ENCODE data around the gene ACAP2.

DNA sequence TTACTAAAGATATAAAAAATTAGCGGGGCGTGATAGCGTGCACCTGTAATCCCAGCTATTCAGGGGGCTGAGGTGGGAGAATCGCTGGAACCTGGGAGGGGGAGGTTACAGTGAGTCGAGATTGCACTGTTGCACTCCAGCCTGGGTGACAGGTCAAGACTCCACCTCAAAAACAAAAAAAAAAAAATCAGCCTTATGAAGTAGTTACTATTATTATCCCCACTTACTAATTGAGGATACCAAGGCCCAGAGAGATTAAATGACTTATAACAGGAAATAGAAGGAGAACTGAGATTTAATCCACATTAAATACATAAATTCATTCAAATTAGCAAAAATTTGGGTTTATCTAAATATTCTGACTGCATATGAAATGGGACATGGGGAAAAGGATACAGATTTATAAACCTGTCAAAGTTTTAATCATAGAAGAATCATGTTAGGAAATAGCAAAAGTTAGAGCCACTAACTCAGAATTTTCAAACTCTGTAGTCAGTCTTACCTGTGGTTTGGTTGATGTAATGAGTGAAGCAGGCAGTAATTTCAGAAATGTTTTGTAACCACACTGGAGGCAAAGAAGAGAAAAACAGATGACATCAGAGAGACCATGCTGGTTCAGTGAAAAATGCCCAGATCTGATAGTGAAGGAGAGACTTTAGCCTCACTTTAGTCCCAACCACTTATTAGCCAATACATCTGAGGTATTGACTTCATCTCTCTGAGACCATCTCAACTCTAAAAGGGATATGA lies 25.0 kb upstream of the ACAP2 start:
- TF ChIP-seq, protein P1, sequence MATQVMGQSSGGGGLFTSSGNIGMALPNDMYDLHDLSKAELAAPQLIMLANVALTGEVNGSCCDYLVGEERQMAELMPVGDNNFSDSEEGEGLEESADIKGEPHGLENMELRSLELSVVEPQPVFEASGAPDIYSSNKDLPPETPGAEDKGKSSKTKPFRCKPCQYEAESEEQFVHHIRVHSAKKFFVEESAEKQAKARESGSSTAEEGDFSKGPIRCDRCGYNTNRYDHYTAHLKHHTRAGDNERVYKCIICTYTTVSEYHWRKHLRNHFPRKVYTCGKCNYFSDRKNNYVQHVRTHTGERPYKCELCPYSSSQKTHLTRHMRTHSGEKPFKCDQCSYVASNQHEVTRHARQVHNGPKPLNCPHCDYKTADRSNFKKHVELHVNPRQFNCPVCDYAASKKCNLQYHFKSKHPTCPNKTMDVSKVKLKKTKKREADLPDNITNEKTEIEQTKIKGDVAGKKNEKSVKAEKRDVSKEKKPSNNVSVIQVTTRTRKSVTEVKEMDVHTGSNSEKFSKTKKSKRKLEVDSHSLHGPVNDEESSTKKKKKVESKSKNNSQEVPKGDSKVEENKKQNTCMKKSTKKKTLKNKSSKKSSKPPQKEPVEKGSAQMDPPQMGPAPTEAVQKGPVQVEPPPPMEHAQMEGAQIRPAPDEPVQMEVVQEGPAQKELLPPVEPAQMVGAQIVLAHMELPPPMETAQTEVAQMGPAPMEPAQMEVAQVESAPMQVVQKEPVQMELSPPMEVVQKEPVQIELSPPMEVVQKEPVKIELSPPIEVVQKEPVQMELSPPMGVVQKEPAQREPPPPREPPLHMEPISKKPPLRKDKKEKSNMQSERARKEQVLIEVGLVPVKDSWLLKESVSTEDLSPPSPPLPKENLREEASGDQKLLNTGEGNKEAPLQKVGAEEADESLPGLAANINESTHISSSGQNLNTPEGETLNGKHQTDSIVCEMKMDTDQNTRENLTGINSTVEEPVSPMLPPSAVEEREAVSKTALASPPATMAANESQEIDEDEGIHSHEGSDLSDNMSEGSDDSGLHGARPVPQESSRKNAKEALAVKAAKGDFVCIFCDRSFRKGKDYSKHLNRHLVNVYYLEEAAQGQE (IDR thresholded peaks at IDR 0.05): no peak
- TF ChIP-seq, protein P2, sequence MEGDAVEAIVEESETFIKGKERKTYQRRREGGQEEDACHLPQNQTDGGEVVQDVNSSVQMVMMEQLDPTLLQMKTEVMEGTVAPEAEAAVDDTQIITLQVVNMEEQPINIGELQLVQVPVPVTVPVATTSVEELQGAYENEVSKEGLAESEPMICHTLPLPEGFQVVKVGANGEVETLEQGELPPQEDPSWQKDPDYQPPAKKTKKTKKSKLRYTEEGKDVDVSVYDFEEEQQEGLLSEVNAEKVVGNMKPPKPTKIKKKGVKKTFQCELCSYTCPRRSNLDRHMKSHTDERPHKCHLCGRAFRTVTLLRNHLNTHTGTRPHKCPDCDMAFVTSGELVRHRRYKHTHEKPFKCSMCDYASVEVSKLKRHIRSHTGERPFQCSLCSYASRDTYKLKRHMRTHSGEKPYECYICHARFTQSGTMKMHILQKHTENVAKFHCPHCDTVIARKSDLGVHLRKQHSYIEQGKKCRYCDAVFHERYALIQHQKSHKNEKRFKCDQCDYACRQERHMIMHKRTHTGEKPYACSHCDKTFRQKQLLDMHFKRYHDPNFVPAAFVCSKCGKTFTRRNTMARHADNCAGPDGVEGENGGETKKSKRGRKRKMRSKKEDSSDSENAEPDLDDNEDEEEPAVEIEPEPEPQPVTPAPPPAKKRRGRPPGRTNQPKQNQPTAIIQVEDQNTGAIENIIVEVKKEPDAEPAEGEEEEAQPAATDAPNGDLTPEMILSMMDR (IDR thresholded peaks at IDR 0.05): no peak
- no peak for TF ChIP-seq POLR2A (IDR thresholded peaks at IDR 0.05; ENCODE audit: low read length)
- no peak for TF ChIP-seq JUN (IDR thresholded peaks at IDR 0.05)

All from A549 (cell line).